Gastrocnemius medialis (tissue), 4 donors: ENCODE measurements around the gene LCN2. TPM values are rescaled to one million over a fixed set of nuclear protein-coding genes. Genes with fewer than 3 reads are reported as not detected.
"Not testable (repeated sequence)": the region's sequence is repeated elsewhere in the genome, so short reads cannot be mapped to it uniquely, and the experiment has no call there.

Experiments
- ATAC-seq, 2 donors: fragments of 150-250 bp; one replicate each; pipeline ENCODE4 v1.9.1; 2016
- DNase-seq, 2 donors: peaks; one replicate each; pipeline ENCODE4 v3.0.0-alpha.2; 2019
- H3K27ac ChIP-seq, 4 donors: fragments of 200-600 bp; sonication (generic); 1 replicate in 1 of 4; 2 replicates in 3 of 4; pipeline ENCODE4 v1.5.1; 2016 to 2018; ENCODE audit warnings: mild to moderate bottlenecking in 2 of 4, moderate library complexity in 1 of 4
- H3K27me3 ChIP-seq, 3 donors: fragments of 200-600 bp; sonication (generic) in 2 of 3; 1 replicate in 1 of 3; 2 replicates in 2 of 3; pipeline versions ENCODE4 v1.5.1 to v1.6.0; 2016 to 2019; ENCODE audit warnings: mild to moderate bottlenecking in 1 of 3, moderate library complexity in 1 of 3
- H3K36me3 ChIP-seq, 2 donors: fragments of 200-600 bp; sonication (generic) in 1 of 2; one replicate each; pipeline ENCODE4 v1.5.1; 2017 to 2018
- H3K4me1 ChIP-seq, 2 donors: fragments of 200-600 bp; sonication (generic) in 1 of 2; one replicate each; pipeline ENCODE4 v1.5.1; 2016 to 2017; ENCODE audit warnings: mild to moderate bottlenecking in 2 of 2
- H3K4me3 ChIP-seq, 4 donors: fragments of 200-600 bp; sonication (generic) in 3 of 4; 1 replicate in 1 of 4; 2 replicates in 3 of 4; pipeline ENCODE4 v1.5.1; 2016 to 2019; ENCODE audit warnings: mild to moderate bottlenecking in 2 of 4
- H3K9me3 ChIP-seq, 3 donors: fragments of 200-600 bp; sonication (generic) in 2 of 3; 1 replicate in 1 of 3; 2 replicates in 2 of 3; pipeline ENCODE4 v1.5.1; 2016 to 2019
- CTCF ChIP-seq, 5 experiments: fragments of 450-650 bp in 3 of 5; fragments of 200-600 bp in 2 of 5; sonication (generic) in 2 of 5; IDR thresholded peaks in 4 of 5; conservative IDR thresholded peaks in 1 of 5; 1 replicate in 4 of 5; 2 replicates in 1 of 5; pipeline ENCODE4 v1.5.1; 2016 to 2019; ENCODE audit warnings: antibody characterized with exemption in 5 of 5, mild to moderate bottlenecking in 3 of 5, moderate library complexity in 3 of 5
- POLR2A ChIP-seq, 2 donors: fragments of 450-650 bp; IDR thresholded peaks; one replicate each; pipeline ENCODE4 v1.6.1; 2017; ENCODE audit warnings: antibody characterized with exemption in 2 of 2, mild to moderate bottlenecking in 2 of 2, moderate library complexity in 2 of 2
- in situ Hi-C, 4 donors: fragments of 200-750 bp; cut with MboI; loops; one replicate each; pipeline versions ENCODE4 v1.15.0 to v1.8.0; 2017; ENCODE audit warnings: low sequenced_read_pairs in 4 of 4
- intact Hi-C: fragments of 100-400 bp; cut with DNase I; formaldehyde crosslinking; loops from one replicate; pipeline ENCODE4 v1.15.1; 2023; ENCODE audit warnings: low total_unique reads
- total RNA-seq, 4 donors: library from RNA; depleted of rRNA; stranded (reverse); fragments of >200 nt; gene quantifications; one replicate each; pipeline versions ENCODE4 v1.1.0 to v1.2.3, GENCODE V29; 2016

LCN2 gene
- total RNA-seq, 4 donors from 2014 or later: 1.00 TPM; not detected in 3

DNA sequence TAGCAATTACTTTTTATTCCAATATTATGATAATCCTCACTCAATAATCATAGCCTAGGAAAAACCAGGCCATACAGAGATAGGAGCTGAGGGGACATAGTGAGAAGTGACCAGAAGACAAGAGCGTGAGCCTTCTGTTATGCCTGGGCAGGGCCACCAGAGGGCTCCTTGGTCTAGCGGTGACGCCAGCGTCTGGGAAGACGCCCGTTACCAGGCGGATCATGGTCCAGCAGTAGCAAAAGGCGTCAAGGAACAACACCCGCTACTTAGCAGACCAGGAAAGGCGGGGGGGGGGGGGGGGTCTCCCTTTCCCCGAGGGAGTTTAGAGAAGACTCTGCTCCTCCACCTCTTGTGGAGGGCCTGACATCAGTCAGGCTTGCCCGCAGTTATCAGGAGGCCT is 32.2 kb downstream of the LCN2 start:
- in situ Hi-C loops: loop anchor here in 1 of 4 donors (25.0 kb wide), 1 partner anchor 156 kb away; the partner anchor contains the start of gene SLC27A4
- H3K9me3 ChIP-seq, H3K27me3 ChIP-seq, H3K4me1 ChIP-seq, ATAC-seq, H3K27ac ChIP-seq, H3K4me3 ChIP-seq, intact Hi-C loops: not testable (repeated sequence)
- DNase-seq: peak in 1 of 2 donors; percentile 37
- peaks cover 0 to 79% of the 10 kb centered on the region in 2 donors for H3K36me3 ChIP-seq
- TF ChIP-seq CTCF (IDR thresholded peaks at IDR 0.05 in 4 of 5, conservative IDR thresholded peaks at IDR 0.05 in 1 of 5): peak in 4 of 5 experiments; percentile 7 to 50 (median 42)

- no peak for DNase-seq
- TF ChIP-seq POLR2A (IDR thresholded peaks at IDR 0.05) (no peak), CTCF (IDR thresholded peaks at IDR 0.05 in 4 of 5, conservative IDR thresholded peaks at IDR 0.05 in 1 of 5) (no peak)
- Histone ChIP-seq H3K4me3 (no peak overlapping the region), H3K27me3 (no peaks in the 10 kb centered on the region), H3K9me3 (no peaks in the 10 kb centered on the region), H3K36me3 (peaks cover 0 to 77% of the 10 kb centered on the region in 2 donors), H3K27ac (no peak overlapping the region), H3K4me1 (no peaks in the 10 kb centered on the region)
- intact Hi-C loops: no loop called here
- ATAC-seq: no peak
- in situ Hi-C loops: loop anchor here in 1 of 4 donors (25.0 kb wide), 1 partner anchor 154 kb away; the partner anchor contains the start of gene SLC27A4
These were observed 33.8 kb downstream of the LCN2 start for GRCh38 chr9:128182893-128183588.

DNA sequence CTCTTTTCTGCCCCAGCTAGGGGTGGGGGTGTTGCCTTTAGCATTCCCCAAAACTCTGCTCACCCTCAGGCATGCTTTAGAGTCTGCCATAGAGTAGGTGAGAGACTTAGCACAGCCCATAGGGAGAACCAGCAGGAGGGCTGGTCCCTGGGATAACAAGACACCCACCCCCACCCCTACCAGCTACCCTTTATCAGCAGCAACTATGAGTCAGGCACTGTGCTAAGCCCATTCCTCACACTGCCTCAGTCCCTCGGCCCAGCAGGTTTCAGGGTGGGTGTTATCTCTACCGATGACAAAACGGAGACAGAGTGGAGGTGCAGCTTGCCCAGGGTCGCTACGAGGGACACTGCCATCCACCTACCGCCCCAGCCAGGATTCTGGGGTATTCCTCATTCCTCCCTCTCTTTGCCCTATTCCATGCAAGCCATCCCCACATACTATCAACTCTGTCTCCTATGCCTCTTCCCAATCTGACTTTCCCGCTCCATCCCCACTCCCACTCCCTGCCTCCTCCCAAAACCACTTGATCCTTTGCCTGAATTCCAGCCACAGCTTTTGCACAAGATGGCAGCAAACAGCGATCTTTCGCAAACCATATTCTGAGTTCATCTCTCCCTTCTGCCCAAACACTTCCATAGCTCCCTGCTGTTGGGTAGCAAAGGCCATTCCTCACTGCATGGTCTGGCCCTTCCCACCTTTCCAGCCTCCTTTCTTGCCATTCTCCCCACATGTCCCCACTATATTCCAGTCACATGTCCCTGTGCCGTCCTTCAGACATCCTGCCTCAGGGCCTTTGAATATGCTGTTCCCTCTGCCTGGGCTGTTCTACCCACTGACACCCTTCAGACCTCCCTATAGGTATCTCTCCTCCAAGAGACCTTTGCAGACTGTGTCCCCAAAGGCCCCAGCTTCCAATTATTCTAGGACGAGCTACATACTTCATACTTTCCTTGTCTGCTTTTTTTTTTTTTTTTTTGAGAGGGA is 37.0 kb downstream of the LCN2 start:
- Histone ChIP-seq H3K4me1 (peaks cover 7 to 11% of the 10 kb centered on the region in 2 donors), H3K9me3 (no peaks in the 10 kb centered on the region), H3K27me3 (no peaks in the 10 kb centered on the region), H3K27ac (no peak overlapping the region), H3K36me3 (peaks cover 0 to 68% of the 10 kb centered on the region in 2 donors), H3K4me3 (no peak overlapping the region)
- no peak for ATAC-seq
- intact Hi-C loops: no loop called here
- in situ Hi-C loops: loop anchor here in 1 of 4 donors (25.0 kb wide), 1 partner anchor 151 kb away; the partner anchor contains the start of gene SLC27A4
- DNase-seq: no peak
- no peak for TF ChIP-seq POLR2A (IDR thresholded peaks at IDR 0.05)
- no peak for TF ChIP-seq CTCF (IDR thresholded peaks at IDR 0.05 in 4 of 5, conservative IDR thresholded peaks at IDR 0.05 in 1 of 5)

DNA sequence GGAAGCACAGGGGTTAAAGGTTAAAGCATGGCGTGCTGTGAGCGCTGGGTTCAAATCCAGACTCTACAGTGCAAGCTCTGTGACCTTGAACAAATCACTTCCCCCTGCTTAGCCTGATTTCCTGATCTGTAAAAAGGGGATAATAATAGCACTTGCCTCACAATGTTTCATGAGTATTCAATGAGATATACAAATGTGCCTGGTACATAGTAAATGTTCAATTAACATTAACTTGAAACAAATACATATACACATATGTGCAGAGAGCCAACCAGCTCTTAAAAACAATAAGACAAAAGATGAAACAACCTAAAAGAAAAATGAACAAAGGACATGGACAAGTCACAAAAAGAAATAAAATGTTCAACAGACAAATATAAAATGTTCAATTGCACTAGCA is 38.1 kb downstream of the LCN2 start:
- ATAC-seq: no peak
- Histone ChIP-seq H3K27ac (no peak overlapping the region), H3K27me3 (no peaks in the 10 kb centered on the region), H3K36me3 (peaks cover 0 to 68% of the 10 kb centered on the region in 2 donors), H3K4me3 (no peak overlapping the region), H3K4me1 (peaks cover 8 to 11% of the 10 kb centered on the region in 2 donors), H3K9me3 (no peaks in the 10 kb centered on the region)
- no peak for TF ChIP-seq CTCF (IDR thresholded peaks at IDR 0.05 in 4 of 5, conservative IDR thresholded peaks at IDR 0.05 in 1 of 5)
- TF ChIP-seq POLR2A (IDR thresholded peaks at IDR 0.05): no peak
- intact Hi-C loops (no loop called here), in situ Hi-C loops (loop anchor here in 1 of 4 donors (25.0 kb wide), 1 partner anchor 150 kb away; the partner anchor contains the start of gene SLC27A4)
- no peak for DNase-seq
